Measurements from ENCODE around the gene AREL1.

DNA sequence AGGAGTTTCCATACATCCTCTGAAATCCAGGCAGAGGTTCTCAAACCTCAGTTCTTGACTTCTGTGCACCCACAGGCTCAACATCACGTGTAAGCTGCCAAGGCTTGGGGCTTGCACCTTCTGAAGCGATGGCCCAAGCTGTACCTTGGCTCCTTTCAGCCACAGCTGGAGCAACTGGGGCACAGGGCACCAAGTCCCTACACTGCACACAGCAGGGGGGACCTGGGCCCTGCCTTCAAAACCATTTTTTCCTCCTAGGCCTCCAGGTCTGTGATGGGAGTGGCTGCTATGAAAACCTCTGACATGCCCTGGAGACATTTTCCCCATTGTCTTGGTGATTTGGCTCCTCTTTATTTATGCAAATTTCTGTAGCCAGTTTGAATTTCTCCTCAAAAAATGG, 10.6 kb downstream of the AREL1 start:
- TF ChIP-seq, protein P1, sequence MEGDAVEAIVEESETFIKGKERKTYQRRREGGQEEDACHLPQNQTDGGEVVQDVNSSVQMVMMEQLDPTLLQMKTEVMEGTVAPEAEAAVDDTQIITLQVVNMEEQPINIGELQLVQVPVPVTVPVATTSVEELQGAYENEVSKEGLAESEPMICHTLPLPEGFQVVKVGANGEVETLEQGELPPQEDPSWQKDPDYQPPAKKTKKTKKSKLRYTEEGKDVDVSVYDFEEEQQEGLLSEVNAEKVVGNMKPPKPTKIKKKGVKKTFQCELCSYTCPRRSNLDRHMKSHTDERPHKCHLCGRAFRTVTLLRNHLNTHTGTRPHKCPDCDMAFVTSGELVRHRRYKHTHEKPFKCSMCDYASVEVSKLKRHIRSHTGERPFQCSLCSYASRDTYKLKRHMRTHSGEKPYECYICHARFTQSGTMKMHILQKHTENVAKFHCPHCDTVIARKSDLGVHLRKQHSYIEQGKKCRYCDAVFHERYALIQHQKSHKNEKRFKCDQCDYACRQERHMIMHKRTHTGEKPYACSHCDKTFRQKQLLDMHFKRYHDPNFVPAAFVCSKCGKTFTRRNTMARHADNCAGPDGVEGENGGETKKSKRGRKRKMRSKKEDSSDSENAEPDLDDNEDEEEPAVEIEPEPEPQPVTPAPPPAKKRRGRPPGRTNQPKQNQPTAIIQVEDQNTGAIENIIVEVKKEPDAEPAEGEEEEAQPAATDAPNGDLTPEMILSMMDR (IDR thresholded peaks at IDR 0.05): no peak
- TF ChIP-seq POLR2A (IDR thresholded peaks at IDR 0.05) (no peak), EP300 (IDR thresholded peaks at IDR 0.05) (no peak)

All from ovary (tissue), 3 donors.